HUES6 (cell line): Measurements from ENCODE around the gene GCSH.

Experiments used
- H3K27ac ChIP-seq: 2 replicates; pipeline ENCODE4 v1.7.0; 2013; ENCODE audit warnings: low read depth, mild to moderate bottlenecking, low read length, inconsistent platforms
- H3K27me3 ChIP-seq: 2 replicates; pipeline ENCODE4 v1.6.1; 2013; ENCODE audit warnings: low read length; ENCODE audit not compliant: control insufficient read depth, insufficient read depth
- H3K36me3 ChIP-seq: 2 replicates; pipeline ENCODE4 v1.6.1; 2013; ENCODE audit warnings: low read length; ENCODE audit not compliant: control insufficient read depth, insufficient read depth
- H3K4me1 ChIP-seq: 2 replicates; pipeline ENCODE4 v1.6.1; 2013; ENCODE audit warnings: low read length; ENCODE audit not compliant: control insufficient read depth, insufficient read depth
- H3K4me3 ChIP-seq: 2 replicates; pipeline ENCODE4 v1.5.1; 2013; ENCODE audit warnings: low read depth, low read length
- H3K9ac ChIP-seq: one replicate; pipeline ENCODE4 v1.6.1; 2013; ENCODE audit warnings: mild to moderate bottlenecking, low read length
- H3K9me3 ChIP-seq: 2 replicates; pipeline ENCODE4 v1.6.1; 2013; ENCODE audit warnings: low read depth, low read length; ENCODE audit not compliant: control insufficient read depth, insufficient read depth

The GCSH gene

DNA sequence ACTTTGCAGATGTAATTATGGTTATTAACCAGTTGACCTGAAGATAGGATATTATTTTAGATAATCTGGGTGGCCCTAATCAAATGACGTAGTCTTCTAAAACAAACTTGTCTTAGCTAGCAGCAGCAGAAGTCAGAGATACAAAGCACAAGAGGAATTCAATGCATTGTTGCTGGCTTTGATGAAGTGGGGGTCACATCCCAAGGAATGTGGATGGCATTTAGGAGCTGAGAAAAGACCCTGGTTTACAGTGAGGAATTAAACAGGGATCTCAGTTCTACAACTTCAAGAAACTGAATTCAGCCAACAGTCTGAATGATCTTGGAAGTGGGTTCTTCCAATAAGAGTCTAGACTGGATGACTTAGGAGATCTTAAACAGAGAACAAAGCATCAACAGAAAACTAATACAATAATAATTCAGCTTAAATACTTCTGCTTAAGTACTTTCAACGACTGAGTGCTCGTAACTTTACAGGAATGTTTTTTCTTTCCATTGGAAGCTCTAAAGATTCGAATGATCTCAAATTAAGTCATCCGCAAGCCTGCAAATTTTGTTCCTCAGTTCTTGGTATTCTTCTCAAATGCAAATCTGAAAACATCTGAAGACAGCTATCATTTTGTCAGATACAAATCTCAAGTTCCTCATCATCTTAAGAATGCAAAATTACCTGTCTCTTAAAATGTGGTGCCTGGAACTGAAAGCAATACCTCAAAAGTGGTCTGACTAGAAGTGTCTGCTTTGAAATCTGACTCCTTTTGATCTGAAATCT lies 22.4 kb downstream of the GCSH start:
- no peak overlapping the region for H3K9ac ChIP-seq
- no peak overlapping the region for H3K27ac ChIP-seq
- H3K4me3 ChIP-seq, result no peak overlapping the region
- no peaks in the 10 kb centered on the region for H3K36me3 ChIP-seq
- H3K27me3 ChIP-seq, result no peaks in the 10 kb centered on the region
- H3K4me1 ChIP-seq, result peaks cover 13% of the 10 kb centered on the region; the same call in 1 of the 2 replicates
- H3K9me3 ChIP-seq, result no peaks in the 10 kb centered on the region

DNA sequence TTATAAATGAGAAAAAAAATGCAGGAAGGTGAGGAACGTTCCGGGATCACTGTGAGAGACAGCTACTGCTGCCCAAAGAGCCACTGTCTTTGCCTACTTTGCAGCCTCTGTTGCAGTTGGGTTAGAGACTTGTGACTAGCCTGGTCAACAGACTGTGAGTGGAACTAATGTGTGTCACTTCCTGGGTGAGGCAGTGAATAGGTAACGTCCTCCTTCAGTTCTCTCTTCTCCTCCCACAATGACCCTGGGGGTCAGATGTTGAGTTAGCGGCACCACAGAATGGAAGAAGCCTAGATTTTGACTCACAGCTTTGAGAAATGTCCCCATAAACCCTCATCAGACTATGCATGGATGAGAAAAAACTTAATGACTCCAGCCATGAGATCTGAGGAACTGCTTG lies 24.4 kb downstream of the GCSH start:
- Histone ChIP-seq H3K27ac (no peak overlapping the region), H3K27me3 (no peaks in the 10 kb centered on the region), H3K9me3 (no peaks in the 10 kb centered on the region), H3K4me1 (peaks cover 9% of the 10 kb centered on the region; the same call in 1 of the 2 replicates), H3K4me3 (no peak overlapping the region), H3K9ac (no peak overlapping the region), H3K36me3 (no peaks in the 10 kb centered on the region)

- no peak overlapping the region for H3K9ac ChIP-seq
- H3K27ac ChIP-seq, result no peak overlapping the region
- no peak overlapping the region for H3K4me3 ChIP-seq
- no peaks in the 10 kb centered on the region for H3K9me3 ChIP-seq
- no peaks in the 10 kb centered on the region for H3K36me3 ChIP-seq
- no peaks in the 10 kb centered on the region for H3K27me3 ChIP-seq
- peaks cover 9% of the 10 kb centered on the region; the same call in 1 of the 2 replicates for H3K4me1 ChIP-seq
Measured at GRCh38 chr16:81070979-81071378, 25.2 kb downstream of the GCSH start.

- no peak overlapping the region for H3K27ac ChIP-seq
- no peaks in the 10 kb centered on the region for H3K9me3 ChIP-seq
- H3K4me1 ChIP-seq, result peaks cover 9% of the 10 kb centered on the region; the same call in 1 of the 2 replicates
- no peak overlapping the region for H3K9ac ChIP-seq
- no peaks in the 10 kb centered on the region for H3K27me3 ChIP-seq
- H3K36me3 ChIP-seq, result no peaks in the 10 kb centered on the region
- no peak overlapping the region for H3K4me3 ChIP-seq
Measured at GRCh38 chr16:81069063-81069462, 27.1 kb downstream of the GCSH start.

DNA sequence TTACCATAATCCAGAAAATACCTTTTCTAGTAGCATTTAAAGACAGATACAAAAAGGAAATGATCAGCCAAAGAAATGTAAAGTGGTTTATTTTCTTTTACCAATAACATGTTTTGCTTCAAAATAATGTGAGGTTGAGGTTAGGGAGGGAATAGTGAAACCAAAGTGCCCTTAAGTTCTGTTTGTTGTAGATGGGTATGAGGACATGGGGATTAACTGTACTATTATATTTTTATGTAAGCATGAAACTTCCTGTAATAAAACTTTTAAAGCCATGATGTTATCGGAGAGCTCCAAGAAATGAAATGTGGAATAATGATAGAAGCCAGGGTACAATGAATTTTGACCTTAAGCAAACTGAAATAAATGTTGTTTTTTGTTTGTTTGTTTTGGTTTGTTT lies 29.0 kb downstream of the GCSH start:
- Histone ChIP-seq H3K9me3 (no peaks in the 10 kb centered on the region), H3K4me1 (no peaks in the 10 kb centered on the region; the same call in 1 of the 2 replicates)

DNA sequence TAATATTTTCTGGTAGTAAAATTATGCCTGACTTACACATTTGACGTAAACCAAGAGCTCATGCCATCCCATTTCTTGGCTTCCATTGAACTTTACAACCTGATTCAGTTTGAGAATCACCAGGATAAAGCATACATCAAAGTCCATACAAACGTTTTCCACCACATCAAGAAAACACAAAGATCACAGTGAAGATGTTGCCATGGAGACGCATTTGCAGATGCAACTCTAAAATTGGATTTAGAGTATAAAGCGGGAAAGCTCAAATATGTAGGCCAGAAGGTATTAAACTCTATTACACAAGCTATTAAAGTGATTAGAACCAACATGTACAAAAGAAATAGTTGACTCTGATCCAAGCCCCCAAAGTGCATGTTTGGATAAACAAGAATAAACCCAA lies 29.5 kb downstream of the GCSH start:
- Histone ChIP-seq H3K4me1 (no peaks in the 10 kb centered on the region; the same call in 1 of the 2 replicates), H3K9me3 (no peaks in the 10 kb centered on the region), H3K4me3 (no peak overlapping the region), H3K36me3 (no peaks in the 10 kb centered on the region), H3K27me3 (no peaks in the 10 kb centered on the region), H3K9ac (no peak overlapping the region), H3K27ac (no peak overlapping the region)

More for the DNA sequence above, 29.0 kb downstream of the GCSH start:
- H3K4me3 ChIP-seq, result no peak overlapping the region
- no peak overlapping the region for H3K27ac ChIP-seq
- no peaks in the 10 kb centered on the region for H3K27me3 ChIP-seq
- no peak overlapping the region for H3K9ac ChIP-seq
- no peaks in the 10 kb centered on the region for H3K36me3 ChIP-seq

DNA sequence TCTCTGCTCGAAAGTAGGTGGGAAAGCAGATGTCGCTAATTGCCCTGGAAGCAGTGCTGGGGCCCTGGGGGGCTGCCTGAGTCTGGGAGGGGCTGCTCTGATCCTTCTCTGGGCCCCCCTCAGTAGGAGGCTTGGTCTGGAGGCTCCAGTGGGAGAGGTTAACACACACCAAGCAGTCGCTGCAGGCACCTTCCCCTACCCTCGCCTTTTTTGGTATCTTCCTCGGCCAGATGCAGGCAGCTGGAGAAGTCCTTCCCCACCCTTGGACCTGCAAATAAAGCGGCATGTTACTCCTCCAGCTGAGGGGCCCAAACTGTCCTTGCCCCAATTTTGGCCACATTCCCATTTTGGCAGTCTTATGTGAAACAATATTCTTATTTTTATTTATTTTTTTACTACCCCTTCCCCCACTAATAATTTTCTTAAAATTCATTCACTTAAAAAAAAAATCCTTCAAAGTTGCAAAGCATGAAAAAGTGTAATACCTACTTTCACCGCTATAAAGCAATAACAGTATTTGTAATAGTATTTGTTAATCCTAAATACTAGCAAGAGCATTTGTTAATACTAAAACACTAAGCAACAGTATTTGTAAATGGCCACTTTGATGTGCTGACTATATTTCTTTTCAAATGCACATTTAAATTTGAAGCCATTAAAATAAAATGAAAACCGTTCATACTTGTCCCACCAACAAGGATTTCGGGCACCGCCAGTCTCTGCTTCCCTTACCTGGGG lies 34.2 kb downstream of the GCSH start:
- Histone ChIP-seq H3K27ac (no peak overlapping the region), H3K36me3 (no peaks in the 10 kb centered on the region), H3K4me1 (peaks cover 10% of the 10 kb centered on the region), H3K9ac (no peak overlapping the region), H3K4me3 (no peak overlapping the region), H3K9me3 (no peaks in the 10 kb centered on the region), H3K27me3 (no peaks in the 10 kb centered on the region)

- H3K4me1 ChIP-seq, result peaks cover 10% of the 10 kb centered on the region
- no peak overlapping the region for H3K9ac ChIP-seq
- H3K27ac ChIP-seq, result no peak overlapping the region
- no peaks in the 10 kb centered on the region for H3K36me3 ChIP-seq
- no peaks in the 10 kb centered on the region for H3K27me3 ChIP-seq
- H3K9me3 ChIP-seq, result no peaks in the 10 kb centered on the region
- no peak overlapping the region for H3K4me3 ChIP-seq
Measured at GRCh38 chr16:81061307-81061640, 34.9 kb downstream of the GCSH start.

DNA sequence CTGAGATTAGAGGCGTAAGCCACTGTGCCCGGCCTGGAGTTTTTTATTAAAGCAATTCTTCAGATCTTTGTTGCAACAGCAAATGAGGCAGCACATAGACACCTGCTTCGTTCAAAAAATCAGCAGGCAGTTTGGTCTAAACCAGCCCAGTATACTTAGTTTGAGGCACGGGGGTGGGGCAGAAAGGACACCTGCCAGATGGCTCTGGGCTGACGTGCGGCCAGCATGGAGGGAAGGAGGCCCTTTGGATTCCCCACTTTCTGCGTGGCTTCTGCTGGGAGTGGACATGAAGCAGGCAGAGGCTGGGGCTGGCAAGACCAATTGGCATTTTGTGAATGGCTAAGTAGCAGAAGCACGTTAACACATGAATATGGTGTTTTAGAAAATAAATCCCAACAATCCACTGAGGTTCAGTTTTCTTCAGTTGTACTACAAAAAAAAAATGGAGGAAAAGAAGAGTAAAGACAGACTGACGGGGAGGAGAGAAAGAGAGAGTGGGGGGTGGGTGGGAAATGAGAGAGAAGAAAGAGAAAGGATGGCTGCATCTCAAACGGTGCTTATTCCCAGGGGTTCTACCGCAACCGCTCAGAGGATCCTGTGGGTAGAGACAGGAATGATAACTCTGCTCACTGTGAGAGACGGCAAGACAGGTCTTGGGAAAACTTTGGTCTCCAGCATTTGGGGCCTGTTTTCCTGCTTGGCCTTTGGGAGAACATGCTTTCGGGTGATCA lies 35.5 kb downstream of the GCSH start:
- no peaks in the 10 kb centered on the region for H3K36me3 ChIP-seq
- H3K9ac ChIP-seq, result no peak overlapping the region
- no peaks in the 10 kb centered on the region for H3K9me3 ChIP-seq
- no peak overlapping the region for H3K4me3 ChIP-seq
- H3K27me3 ChIP-seq, result no peaks in the 10 kb centered on the region
- H3K4me1 ChIP-seq, result peaks cover 10% of the 10 kb centered on the region
- no peak overlapping the region for H3K27ac ChIP-seq

GRCh38 chr16:81053761-81054160 lies 42.4 kb downstream of the GCSH start:
- H3K36me3 ChIP-seq, result no peaks in the 10 kb centered on the region
- H3K4me3 ChIP-seq, result no peak overlapping the region
- H3K9me3 ChIP-seq, result peaks cover 6% of the 10 kb centered on the region; the same call in 1 of the 2 replicates
- no peak overlapping the region for H3K27ac ChIP-seq
- H3K27me3 ChIP-seq, result no peaks in the 10 kb centered on the region
- H3K9ac ChIP-seq, result no peak overlapping the region
- H3K4me1 ChIP-seq, result no peaks in the 10 kb centered on the region

DNA sequence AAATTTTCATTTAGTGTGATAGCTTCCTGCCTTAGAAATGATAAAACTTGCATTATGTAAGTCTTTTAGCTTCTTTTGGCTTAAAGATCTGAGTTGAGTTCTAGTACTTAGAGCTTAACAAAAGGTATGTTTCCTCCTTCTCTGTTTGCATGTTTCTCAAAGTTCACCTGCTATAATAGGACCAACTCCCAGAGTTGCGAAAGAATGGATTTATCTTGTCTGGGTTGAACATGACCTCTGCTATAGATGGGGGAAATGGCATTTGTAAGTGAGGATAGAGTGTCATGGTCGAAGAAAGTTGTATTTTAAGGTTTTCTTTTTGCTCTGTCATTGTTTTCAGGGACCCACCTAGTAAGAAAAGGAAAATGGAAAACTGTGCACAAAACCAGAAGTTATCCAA lies 53.4 kb downstream of the GCSH start:
- no peaks in the 10 kb centered on the region for H3K4me1 ChIP-seq
- no peaks in the 10 kb centered on the region for H3K9me3 ChIP-seq
- H3K27me3 ChIP-seq, result no peaks in the 10 kb centered on the region
- no peak overlapping the region for H3K27ac ChIP-seq
- H3K9ac ChIP-seq, result no peak overlapping the region
- H3K36me3 ChIP-seq, result peaks cover 76% of the 10 kb centered on the region
- H3K4me3 ChIP-seq, result no peak overlapping the region
